HG02840 (cell line): ENCODE measurements around the gene FBRS.

Experiments used
- ATAC-seq: cut with Tn5 transposase; IDR thresholded peaks from one replicate; pipeline ENCODE4 v1.9.1; 2021; ENCODE audit warnings: mild to moderate bottlenecking, moderate library complexity, moderate number of reproducible peaks; ENCODE audit not compliant: unreplicated experiment, low FRiP score

Gene FBRS

DNA sequence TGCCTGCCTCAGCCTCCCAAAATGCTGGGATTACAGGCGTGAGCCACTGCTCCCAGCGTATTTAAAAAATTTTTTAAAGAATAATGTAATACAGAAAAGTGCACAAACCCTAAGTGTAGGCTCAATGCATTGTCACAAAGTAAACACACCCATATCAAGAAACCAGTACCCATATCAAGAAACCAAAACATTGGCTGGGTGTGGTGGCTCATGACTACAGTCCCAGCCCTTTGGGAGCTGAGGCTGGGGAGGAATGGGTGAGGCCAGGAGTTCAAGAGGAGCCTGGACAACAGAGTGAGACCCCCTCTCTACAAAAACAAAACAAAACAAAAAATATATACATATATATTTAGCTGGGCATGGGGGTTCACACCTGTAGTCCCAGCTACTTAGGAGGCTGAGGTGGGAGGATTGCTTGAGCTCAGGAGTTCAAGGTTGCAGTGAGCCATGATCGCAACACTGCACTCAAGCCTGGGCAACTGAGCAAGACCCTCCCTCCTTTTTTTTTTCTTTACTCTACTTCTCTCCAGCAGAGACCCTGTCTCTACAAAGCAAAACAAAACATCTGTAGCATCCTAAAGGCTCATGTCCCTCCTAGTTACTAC lies 16.8 kb upstream of the FBRS start:
- ATAC-seq: no peak

DNA sequence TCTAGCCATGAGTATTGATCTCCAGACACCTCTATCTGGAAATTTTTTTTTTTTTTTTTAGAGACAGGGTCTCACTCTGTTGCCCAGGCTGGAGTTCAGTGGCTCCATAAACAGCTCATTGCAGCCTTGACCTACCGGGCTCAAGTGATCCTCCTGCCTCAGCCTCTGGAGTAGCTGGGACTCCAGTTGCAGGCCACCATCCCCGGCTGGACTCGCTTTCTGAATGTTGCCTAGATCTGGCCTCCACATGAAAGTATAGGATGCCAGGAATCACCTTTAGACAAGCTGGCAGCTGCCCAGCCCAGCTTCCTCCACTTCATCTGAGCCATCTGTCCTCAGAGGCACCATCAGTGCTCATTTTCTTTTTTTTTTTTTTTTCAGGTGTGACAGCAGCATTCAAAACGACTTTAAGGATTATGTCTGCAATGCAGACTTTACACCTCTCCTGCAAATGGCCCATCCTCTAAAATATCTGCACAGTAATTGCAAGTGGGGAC lies 13.8 kb upstream of the FBRS start:
- no peak for ATAC-seq

DNA sequence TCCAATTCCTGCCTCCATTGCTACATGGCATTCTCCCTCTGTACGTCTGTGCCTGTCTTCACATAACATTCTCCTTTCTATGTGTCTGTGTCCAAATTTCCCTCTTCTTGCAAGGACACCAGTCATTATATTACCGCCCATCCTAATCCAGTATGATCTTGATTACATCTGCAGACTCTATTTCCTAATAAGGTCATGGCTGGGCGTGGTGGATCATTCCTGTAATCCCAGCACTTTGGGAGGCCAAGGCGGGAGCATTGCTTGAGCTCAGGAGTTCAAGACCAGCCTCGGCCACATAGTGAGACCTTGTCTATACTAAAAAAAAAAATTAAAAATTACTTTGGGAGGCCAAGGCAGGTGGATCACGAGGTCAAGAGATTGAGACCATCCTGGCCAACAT lies 12.5 kb upstream of the FBRS start:
- no peak for ATAC-seq

DNA sequence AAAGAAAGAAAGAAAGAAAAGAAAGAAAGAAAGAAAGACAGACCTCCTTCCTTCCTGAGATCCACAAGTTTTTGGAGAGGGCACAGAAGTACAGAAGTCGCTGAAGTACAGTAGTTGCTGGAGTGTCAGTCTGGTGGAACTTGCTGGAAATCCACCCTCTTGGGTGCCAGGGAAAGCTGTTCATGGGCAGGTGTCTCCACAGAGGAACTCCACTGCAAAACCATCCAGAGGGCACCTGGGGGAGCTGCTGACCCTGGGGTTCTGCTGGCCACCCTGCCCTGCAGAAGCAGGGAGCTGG lies 11.0 kb upstream of the FBRS start:
- no peak for ATAC-seq

DNA sequence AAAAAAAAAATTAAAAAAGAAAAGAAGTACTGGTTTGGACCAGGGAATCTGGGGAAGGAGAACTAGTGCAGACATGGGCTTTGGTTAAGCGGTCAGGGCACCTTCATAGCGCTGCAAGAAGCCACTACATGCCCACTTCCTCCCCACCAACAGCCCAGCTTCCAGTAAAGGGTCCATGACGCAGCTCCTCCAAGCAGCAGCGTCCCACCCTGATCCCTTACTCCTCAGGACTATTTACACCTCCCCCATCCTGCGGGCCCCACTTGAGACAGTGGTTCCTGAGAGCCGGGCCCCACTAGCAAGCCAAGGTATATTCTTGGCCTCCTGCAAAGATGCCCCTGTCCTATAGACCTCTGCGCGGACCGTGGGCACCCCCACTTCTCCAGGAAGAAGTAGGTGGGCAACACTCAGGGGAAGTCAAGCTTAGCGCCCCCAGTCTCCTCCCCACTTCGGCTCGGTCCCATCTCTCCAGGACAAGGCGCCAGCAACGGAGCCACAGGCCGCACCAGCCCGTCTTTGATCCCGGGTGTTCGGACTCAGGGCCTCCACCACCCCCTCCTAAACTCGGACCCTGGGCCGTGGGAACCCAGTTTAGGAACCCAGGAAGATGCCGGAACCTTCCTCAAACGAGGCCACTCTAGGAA lies 8.4 kb upstream of the FBRS start:
- no peak for ATAC-seq

DNA sequence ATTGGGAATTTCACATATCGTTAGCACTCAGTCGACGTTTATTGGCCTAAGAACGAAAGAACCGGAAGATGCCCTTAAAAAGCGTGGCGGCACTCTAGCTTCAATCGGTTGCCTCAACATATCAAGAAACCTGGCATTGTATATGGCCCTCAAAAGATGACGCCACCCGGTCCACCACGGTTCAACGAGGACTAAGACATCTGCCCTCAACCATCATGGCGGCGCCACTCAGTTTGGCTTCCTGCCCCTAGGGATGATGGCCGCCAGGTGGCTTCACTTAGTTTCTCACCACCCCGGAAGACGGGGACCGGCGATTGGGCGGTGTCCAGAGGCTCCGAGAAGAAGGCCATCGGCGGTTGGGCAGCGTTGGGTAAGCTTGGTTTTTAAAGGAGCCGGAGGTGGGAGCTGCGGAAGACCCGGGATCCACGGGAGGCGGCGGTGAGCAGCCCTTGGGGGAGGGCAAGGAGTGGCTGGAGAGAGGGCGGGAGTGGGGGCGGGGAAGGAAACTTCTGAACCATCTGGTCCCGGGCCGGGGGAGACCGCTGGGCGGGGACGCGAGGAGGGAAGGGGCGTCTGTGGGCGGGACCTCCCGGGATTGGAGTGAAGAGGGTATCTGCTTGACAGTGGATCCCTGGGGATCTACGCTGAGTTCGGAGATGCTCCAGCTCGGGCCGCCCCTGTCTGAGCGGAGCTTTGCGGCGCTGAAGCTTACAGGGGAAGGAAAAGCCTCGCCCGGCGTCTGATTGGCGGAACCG lies 7.7 kb upstream of the FBRS start, which contains the start of gene PRR14:
TSS of gene PRR14 (plus strand) at position 592 of the 755 bp plus-strand sequence. CDS start 686 bp downstream, outside the sequence.
- peak; percentile 74 for ATAC-seq

DNA sequence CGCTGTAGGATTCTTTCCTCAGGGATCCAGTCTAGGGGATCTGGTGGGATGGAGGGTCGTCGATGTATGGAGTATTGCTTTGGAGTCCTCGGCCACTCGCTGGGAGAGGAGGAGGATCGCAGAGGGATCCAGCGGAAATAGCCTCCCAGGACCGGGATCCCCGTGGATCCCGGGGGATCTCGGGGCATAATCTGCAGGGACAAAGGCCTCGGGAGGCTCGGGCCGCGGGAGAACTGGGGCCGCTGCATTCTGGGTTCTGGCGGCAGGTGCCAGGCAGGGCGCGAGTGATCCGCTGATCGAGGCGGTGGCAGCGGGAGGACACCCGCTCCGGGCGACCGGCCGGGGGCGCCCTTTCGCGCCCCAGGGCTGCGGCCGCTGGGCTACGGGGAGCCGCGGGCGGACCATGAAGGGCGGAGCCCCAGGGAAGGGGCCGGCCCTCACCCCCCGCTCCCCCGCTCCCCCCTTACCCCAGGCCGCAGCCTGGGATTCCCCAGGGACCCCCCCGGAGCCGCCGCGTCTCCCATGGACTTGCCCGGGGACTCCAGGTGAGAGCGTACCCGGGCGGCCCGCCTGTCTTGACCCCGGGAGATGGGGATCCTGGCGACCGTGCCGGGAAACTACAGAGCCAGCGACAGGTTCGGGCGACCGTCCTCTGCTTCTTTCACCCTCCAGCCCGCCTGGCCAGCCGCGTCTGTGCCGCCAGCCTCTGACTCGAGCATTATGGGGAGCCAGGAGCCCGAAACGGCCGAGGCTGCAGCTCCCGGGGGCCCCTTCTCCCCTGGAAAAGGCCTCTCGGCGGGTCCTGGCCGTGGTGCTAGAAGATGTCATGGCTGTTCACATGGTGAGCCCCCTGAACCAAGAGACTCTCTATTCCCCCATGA lies 6.9 kb upstream of the FBRS start:
- peak; percentile 45 for ATAC-seq

DNA sequence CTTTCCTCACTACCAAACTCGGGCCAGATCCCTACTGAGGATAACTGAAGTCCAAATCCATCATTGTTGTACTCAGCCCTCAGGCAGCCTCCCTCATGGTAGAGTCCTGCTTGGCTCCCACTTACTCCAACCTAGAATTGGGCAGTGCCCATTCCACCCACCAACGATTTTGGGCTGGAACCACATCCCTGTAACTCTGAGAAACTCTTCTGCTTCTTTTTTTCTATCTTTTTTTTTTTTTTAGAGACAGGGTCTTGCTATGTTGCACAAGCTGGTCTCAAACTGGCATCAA lies 6.3 kb upstream of the FBRS start:
- ATAC-seq: no peak

DNA sequence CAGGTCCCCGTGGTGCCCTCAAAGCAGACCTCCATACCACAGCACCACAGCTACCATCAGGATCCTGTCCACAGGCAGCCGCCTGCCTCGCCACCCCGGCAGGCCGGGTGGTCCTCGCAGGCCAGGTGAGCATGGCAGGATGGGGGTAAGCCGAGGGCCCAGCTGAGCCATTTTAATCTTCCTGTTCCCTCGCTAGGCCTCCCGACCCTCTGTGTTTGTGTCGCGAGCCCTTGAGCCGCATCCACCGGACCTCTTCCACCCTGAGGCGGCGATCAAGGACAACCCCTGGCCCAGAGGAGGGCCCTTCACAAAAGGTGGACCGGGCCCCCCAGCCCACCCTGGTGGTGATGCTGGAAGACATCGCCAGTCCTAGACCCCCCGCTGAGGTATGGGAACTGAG lies 5.5 kb upstream of the FBRS start:
- no peak for ATAC-seq

DNA sequence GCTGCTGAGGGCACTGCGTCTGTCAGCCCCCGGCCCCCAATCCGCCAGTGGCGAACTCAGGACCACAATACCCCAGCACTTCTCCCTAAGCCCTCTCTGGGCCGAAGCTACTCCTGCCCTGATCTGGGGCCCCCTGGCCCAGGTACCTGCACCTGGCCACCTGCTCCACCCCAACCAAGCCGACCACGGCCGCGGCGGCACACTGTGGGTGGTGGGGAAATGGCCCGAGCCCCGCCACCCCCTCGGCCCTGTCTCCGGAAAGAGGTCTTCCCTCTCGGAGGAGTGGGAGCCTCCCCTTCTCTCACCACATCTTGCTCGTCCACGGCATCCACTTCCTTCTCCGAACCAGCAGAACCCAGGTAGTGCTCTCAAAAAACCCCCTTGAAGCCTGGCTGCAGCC lies 3.4 kb upstream of the FBRS start:
- ATAC-seq: no peak

DNA sequence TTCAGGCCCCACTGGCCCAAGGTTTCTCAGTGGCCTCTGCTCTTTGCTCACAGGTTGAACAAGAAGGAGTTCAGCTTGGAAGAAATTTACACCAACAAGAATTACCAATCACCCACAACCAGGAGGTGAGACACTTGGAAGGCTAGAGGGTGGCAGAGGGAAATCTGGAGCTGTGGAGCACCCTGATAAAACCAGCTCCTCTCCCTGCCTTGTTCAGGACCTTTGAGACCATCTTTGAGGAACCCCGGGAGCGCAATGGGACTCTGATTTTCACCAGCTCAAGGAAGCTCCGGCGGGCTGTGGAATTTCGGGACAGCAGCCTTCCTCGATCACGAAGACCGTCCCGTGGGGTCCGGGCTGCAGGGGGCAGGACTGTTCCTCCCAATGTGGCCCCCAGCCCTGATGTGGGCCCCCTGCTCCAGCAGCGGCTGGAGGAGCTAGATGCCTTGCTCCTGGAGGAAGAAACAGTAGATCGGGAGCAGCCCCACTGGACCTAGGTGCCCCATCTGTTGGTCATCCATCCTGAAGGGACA lies 2.4 kb upstream of the FBRS start:
- ATAC-seq: no peak

DNA sequence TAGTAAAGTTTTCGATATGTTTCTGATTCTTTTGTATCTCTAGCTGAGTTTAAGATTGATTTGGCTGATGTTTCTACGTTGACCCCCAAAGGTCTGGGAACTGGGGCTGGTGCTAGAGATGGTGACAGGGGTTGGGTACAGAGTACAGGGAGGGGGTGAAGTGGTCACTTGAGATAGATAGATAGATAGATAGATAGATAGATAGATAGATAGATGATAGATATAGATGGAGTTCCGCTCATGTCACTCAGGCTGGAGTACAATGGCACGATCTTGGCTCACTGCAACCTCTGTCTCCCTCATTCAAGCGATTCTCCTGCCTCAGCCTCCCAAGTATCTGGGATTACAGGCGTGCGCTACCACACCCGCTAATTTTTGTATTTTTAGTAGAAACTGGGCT lies 1.8 kb upstream of the FBRS start:
- ATAC-seq: no peak

DNA sequence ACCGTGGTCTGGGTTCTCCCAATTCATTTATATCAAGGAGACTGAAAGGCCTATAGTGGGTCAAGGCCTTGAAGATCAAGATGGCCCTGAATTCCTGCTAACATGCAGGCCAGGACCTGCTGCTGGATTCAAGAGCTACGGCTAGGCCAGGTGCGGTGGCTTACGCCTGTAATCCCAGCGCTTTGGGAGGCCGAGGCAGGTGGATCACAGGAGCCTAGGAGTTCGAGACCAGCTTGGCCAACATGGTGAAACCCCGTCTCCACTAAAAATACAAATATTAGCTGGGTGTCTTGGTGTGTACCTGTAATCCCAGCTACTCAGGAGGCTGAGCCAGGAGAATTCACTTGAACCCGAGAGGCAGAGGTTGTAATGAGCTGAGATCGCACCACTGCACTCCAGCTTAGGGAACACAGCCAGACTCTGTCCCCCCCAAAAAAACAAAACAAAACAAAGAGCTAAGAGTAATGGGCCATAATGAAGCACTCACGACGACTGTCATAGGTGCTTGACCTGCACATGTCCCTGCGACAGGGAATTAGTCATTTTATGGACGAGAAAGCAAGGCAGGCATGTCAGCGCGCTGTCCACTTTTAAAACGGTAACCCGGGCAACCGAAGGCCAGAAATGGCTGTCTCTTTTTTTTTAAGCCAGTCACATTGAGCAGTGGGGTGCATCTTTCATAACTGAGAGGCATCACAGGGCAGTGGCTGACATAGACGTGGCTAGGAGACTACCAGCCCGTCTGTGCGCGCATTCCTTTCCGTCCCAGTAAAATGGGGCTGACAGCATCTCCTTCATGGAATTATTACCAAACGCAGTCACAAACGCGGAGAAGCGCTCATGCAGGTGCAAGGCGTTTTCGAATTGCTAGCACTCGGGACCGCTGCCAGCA lies 1.0 kb upstream of the FBRS start:
- ATAC-seq: no peak

DNA sequence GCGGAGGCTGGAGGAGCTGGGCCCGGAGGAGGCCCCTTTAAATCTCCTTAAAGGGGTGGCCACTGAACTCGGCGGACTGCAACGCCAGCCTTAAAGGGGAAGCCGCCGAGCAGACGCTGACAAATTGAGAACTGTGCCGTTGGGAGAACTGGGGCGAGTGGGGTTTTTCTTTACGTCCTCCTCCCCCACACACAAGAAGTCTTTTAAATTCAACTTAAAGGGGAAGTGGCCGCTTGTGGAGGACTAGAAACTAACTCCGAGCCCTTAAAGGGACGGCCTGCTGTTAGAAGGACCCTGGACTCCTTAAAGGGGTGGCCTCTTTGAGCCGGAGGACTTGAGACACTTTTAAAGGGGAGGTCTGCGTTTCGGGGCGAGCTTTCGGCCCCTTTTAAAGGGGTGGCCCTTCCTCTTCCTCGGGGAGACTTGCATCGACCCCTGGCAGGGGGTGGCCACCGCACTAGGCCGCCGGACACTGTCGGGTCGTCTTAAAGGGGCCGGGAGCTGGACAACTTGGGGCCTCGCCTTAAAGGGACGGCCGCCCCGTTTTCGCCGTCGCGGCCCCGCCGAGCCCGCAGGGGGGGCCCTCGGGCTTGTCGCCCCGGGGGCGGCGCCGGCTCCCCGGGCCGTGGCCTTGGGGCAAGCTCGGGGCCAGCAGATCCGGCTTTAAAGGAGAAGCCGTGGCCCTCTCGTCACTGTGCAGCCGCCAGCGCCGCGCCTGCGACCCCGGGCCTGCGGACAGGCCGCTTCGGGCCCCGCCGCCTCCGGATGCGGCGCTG lies 688 bp downstream of the FBRS start:
- ATAC-seq: peak; percentile 19

DNA sequence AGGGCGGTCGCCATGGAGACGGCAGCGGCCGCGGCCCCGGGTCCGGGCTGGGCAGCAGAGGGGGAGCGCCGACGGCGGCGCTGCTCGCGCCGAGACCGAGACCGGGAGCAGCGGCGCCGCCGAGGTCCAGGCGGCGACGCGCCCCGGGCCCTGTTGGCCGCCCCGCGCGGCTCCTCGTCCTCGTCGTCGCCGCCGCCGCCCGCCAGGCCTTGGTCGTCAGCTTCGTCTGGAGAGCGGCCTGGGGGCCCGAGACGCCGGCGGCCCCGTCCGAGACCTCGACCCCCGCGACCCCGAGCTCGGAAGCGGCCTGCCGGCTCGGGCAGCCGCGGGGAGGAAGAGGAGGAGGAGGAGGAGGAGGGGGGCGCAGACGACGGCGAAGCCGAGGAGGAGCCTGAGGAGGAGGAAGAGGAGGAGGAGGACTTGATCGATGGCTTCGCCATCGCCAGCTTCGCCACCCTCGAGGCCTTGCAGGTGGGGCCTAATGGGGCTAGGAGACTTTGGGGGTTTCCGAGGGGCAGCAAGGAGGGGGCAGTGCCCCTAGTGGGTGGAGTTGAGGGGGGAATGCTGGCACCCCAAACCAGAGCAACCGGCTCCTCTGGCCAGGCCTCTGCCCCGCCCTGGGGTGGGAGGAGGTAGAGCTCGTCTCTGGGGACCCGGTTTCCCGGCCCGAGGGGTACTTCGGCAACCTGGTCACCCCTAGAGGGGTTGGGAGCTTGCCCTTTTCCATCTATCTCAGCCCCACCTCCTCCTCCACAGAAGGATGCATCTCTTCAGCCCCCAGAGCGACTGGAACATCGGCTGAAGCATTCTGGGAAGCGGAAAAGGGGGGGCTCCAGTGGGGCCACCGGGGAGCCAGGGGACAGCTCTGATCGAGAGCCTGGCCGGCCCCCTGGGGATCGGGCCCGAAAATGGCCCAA lies 1.5 kb downstream of the FBRS start:
- no peak for ATAC-seq

DNA sequence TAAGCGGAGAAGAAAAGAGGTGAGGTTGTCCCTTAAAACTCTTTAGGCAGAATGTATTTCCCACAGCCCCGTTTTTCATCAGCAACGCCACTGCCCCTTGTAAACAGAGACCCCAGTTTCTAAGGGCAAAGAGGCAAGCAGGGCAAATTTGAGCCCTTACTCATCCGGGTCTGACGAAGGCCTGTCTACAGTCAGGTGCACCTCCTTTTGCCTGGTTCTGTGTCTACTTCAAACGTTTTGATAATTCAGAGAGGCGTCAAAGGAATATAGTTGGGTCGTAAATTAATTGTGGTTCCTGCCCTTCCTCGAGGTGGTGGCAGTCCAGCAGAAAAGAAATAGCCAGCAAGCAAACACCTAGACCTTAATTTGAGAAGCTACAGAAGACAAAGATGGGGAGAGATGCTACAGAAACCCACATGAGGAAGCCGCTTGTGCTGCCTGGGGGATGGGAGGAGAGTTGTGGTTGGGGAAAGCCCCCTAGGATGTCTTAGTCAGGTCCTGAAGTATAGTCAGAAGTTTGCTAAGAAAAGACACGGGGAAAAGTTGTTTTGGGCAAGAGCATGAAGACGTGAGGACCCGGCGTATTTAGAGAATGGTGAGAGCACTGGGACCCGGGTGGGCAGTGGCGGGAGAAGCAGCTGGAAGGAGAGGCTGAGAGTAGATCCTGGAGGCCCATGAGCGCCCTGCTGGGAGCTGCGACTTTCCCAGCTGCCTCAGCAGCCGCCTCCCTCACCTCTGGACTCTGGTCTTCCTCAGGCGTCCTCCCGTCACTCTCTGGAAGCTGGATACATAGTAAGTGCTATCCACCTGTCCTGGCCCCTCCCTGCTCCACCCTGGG lies 2.4 kb downstream of the FBRS start:
- no peak for ATAC-seq

DNA sequence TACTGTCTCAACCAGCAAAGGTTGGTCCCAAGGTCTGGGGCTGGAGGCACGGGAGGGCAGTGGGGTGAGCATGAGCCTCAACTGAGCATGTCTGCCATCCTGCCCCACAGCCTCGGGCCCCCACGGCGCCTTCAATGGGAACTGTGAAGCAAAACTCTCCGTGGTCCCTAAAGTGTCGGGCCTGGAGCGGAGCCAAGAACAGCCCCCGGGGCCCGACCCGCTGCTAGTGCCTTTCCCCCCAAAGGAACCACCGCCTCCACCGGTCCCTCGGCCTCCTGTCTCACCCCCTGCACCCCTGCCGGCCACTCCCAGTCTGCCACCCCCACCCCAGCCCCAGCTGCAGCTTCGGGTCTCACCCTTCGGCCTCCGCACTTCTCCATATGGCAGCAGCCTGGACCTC lies 4.2 kb downstream of the FBRS start:
- ATAC-seq: no peak
